OCI-LY3 (cell line): ENCODE measurements around the gene PRCC.
A peak's percentile ranks its signal among the peaks of the same experiment; 100 is the strongest.
"Not testable (repeated sequence)": the region's sequence is repeated elsewhere in the genome, so short reads cannot be mapped to it uniquely, and the experiment has no call there.

ENCODE experiments used
- H2AFZ ChIP-seq: fragments of 200-600, 300-600 bp; shearing (Covaris generic); 2 replicates; pipeline ENCODE4 v1.6.0; 2014; ENCODE audit warnings: antibody characterized with exemption, low read depth, low read length
- H3K27ac ChIP-seq: fragments of 200-600, 300-600 bp; sonication (generic); 2 replicates; pipeline ENCODE4 v1.5.1; 2014; ENCODE audit warnings: mild to moderate bottlenecking, low read length, moderate library complexity, mixed read lengths
- H3K27me3 ChIP-seq: fragments of 200-600, 300-600 bp; sonication (generic); 2 replicates; pipeline ENCODE4 v1.6.1; 2014; ENCODE audit warnings: low read depth, low read length, mixed read lengths
- H3K36me3 ChIP-seq: fragments of 200-600, 300-600 bp; sonication (generic); replicated peaks from 2 replicates; pipeline ENCODE3; 2014; ENCODE audit warnings: low read depth, low read length, mixed read lengths
- H3K4me1 ChIP-seq: fragments of 300-600, 200-600 bp; sonication (generic); 2 replicates; pipeline ENCODE4 v1.6.1; 2014; ENCODE audit warnings: low read length, mixed read lengths
- H3K4me2 ChIP-seq: fragments of 200-600, 300-600 bp; sonication (generic); 2 replicates; pipeline ENCODE4 v1.6.1; 2014; ENCODE audit warnings: low read length, mixed read lengths
- H3K4me3 ChIP-seq: fragments of 300-600, 200-600 bp; sonication (generic); 2 replicates; pipeline ENCODE4 v1.5.1; 2014; ENCODE audit warnings: antibody characterized with exemption, mild to moderate bottlenecking, low read length, moderate library complexity
- H3K79me2 ChIP-seq: fragments of 300-600, 200-600 bp; shearing (Covaris generic); 2 replicates; pipeline ENCODE4 v1.6.1; 2014; ENCODE audit warnings: mild to moderate bottlenecking, low read length, mixed read lengths
- H3K9ac ChIP-seq: fragments of 300-600, 200-600 bp; shearing (Covaris generic); 2 replicates; pipeline ENCODE4 v1.6.0; 2014; ENCODE audit warnings: mild to moderate bottlenecking, low read length, moderate library complexity
- H3K9me3 ChIP-seq: fragments of 200-600, 300-600 bp; shearing (Covaris generic); 2 replicates; pipeline ENCODE4 v1.6.1; 2014; ENCODE audit warnings: low read length, mixed read lengths; ENCODE audit not compliant: insufficient read depth
- H4K20me1 ChIP-seq: fragments of 200-600, 300-600 bp; sonication (generic); 2 replicates; pipeline ENCODE4 v1.6.1; 2016; ENCODE audit warnings: low read length, mixed read lengths; ENCODE audit not compliant: insufficient read depth
- CTCF ChIP-seq: fragments of 200-600, 300-600 bp; sonication (generic); IDR thresholded peaks from 2 replicates; pipeline ENCODE4 v1.5.1; 2014; ENCODE audit warnings: antibody characterized with exemption, low read length, low read depth
- EZH2phosphoT487 ChIP-seq: fragments of 200-600 bp; shearing (Covaris generic); IDR thresholded peaks from 2 replicates; pipeline ENCODE4 v1.6.1; 2018; ENCODE audit warnings: antibody characterized with exemption, mixed run types, low read depth

PRCC gene

GRCh38 chr1:156760092-156760795 lies 7.1 kb upstream of the PRCC start:
- Histone ChIP-seq H3K4me1 (peaks cover 4% of the 10 kb centered on the region; the same call in 1 of the 2 replicates), H3K27ac (no peak overlapping the region), H3K27me3 (no peaks in the 10 kb centered on the region), H3K79me2 (no peaks in the 10 kb centered on the region), H3K4me3 (no peak overlapping the region), H3K36me3 (no peaks in the 10 kb centered on the region), H3K9ac (no peak overlapping the region), H2AFZ (no peak overlapping the region), H4K20me1 (no peaks in the 10 kb centered on the region), H3K4me2 (no peak overlapping the region), H3K9me3 (no peaks in the 10 kb centered on the region)
- TF ChIP-seq CTCF (no peak), EZH2phosphoT487 (no peak)

GRCh38 chr1:156760796-156761104 lies 6.6 kb upstream of the PRCC start:
- Histone ChIP-seq H3K4me1 (peaks cover 5% of the 10 kb centered on the region), H4K20me1 (no peaks in the 10 kb centered on the region), H3K9ac (no peak overlapping the region), H3K36me3 (no peaks in the 10 kb centered on the region), H3K4me2 (no peak overlapping the region), H3K27me3 (no peaks in the 10 kb centered on the region), H3K79me2 (peaks cover under 1% of the 10 kb centered on the region; the same call in 1 of the 2 replicates), H2AFZ (no peak overlapping the region), H3K9me3 (no peaks in the 10 kb centered on the region), H3K27ac (no peak overlapping the region), H3K4me3 (no peak overlapping the region)
- TF ChIP-seq CTCF (no peak), EZH2phosphoT487 (no peak)

GRCh38 chr1:156765136-156765535 lies 2.2 kb upstream of the PRCC start:
- not testable (repeated sequence) for H3K4me3 ChIP-seq, H3K36me3 ChIP-seq, H3K4me2 ChIP-seq, H3K9me3 ChIP-seq, H2AFZ ChIP-seq, H3K9ac ChIP-seq, H4K20me1 ChIP-seq, H3K27me3 ChIP-seq, H3K27ac ChIP-seq
- peaks cover 22% of the 10 kb centered on the region for H3K4me1 ChIP-seq
- peaks cover 38% of the 10 kb centered on the region for H3K79me2 ChIP-seq

GRCh38 chr1:156765666-156766065 lies 1.7 kb upstream of the PRCC start:
- Histone ChIP-seq H3K9ac (0 out of 2 replicates have a peak overlapping the region, but pooled peaks have one; percentile 86), H3K4me3 (peak overlapping the region; percentile 78; the same call in 1 of the 2 replicates), H2AFZ (no peak overlapping the region)

More at GRCh38 chr1:156765666-156766065, 1.7 kb upstream of the PRCC start:
- Histone ChIP-seq H4K20me1 (no peaks in the 10 kb centered on the region), H3K4me2 (peak overlapping the region; percentile 97), H3K27me3 (no peaks in the 10 kb centered on the region), H3K27ac (no peak overlapping the region), H3K9me3 (no peaks in the 10 kb centered on the region), H3K36me3 (peaks cover 8% of the 10 kb centered on the region), H3K4me1 (peaks cover 22% of the 10 kb centered on the region), H3K79me2 (peaks cover 44% of the 10 kb centered on the region)
- no peak for TF ChIP-seq CTCF
- no peak for TF ChIP-seq EZH2phosphoT487
